Liver (tissue), 9 donors: ENCODE measurements around the gene USH1G. TPM values are rescaled to one million over a fixed set of nuclear protein-coding genes. Genes with fewer than 3 reads are reported as not detected.

ENCODE experiments used
- DNase-seq: peaks from one replicate; pipeline ENCODE4 v3.0.0-alpha.2; 2017; ENCODE audit warnings: low spot score
- H3K27ac ChIP-seq, 2 donors: one replicate each; pipeline ENCODE4 v1.7.0; 2013; ENCODE audit warnings: inconsistent platforms in 2 of 2, low read length in 2 of 2, control low read depth in 1 of 2, low read depth in 1 of 2, mild to moderate bottlenecking in 1 of 2
- H3K27me3 ChIP-seq, 4 donors: one replicate each; pipeline versions ENCODE4 v1.6.1 to v1.7.0; 2013; ENCODE audit warnings: low read length in 3 of 4, inconsistent platforms in 1 of 4, mild to moderate bottlenecking in 1 of 4, moderate library complexity in 1 of 4; ENCODE audit not compliant: control insufficient read depth in 4 of 4, insufficient read depth in 4 of 4
- H3K36me3 ChIP-seq, 4 donors: one replicate each; pipeline versions ENCODE4 v1.6.1 to v1.7.0; 2013; ENCODE audit warnings: low read length in 3 of 4, mild to moderate bottlenecking in 3 of 4, low read depth in 1 of 4, moderate library complexity in 1 of 4; ENCODE audit not compliant: control insufficient read depth in 4 of 4, insufficient read depth in 3 of 4
- H3K4me1 ChIP-seq, 4 donors: one replicate each; pipeline versions ENCODE4 v1.6.1 to v1.7.0; 2013; ENCODE audit warnings: low read length in 3 of 4, mild to moderate bottlenecking in 3 of 4, moderate library complexity in 1 of 4; ENCODE audit not compliant: control insufficient read depth in 4 of 4, insufficient read depth in 4 of 4
- H3K4me3 ChIP-seq, 3 donors: one replicate each; pipeline versions ENCODE4 v1.6.1 to v1.7.0; 2013; ENCODE audit warnings: low read length in 3 of 3, control low read depth in 1 of 3, low read depth in 1 of 3, mild to moderate bottlenecking in 1 of 3
- H3K9ac ChIP-seq, 2 donors: one replicate each; pipeline ENCODE4 v1.7.0; 2013; ENCODE audit warnings: low read length in 2 of 2, mild to moderate bottlenecking in 2 of 2, moderate library complexity in 2 of 2, control low read depth in 1 of 2, low read depth in 1 of 2
- H3K9me3 ChIP-seq, 4 donors: one replicate each; pipeline versions ENCODE4 v1.6.1 to v1.7.0; 2013; ENCODE audit warnings: low read length in 3 of 4; ENCODE audit not compliant: control insufficient read depth in 4 of 4
- ATF3 ChIP-seq: IDR thresholded peaks from 2 replicates; pipeline ENCODE4 v1.6.1; 2016; ENCODE audit warnings: antibody characterized with exemption
- CTCF ChIP-seq: fragments of 150-350 bp; IDR thresholded peaks from 2 replicates; pipeline ENCODE4 v1.5.1; 2017; ENCODE audit warnings: improper control_type of control experiment, low read depth, low read length; ENCODE audit not compliant: missing input control
- EGR1 ChIP-seq, 2 donors: IDR thresholded peaks; 2 replicates each; pipeline ENCODE4 v1.6.1; 2016 to 2018; ENCODE audit warnings: antibody characterized with exemption in 2 of 2, low read depth in 2 of 2
- FOXA1 ChIP-seq: IDR thresholded peaks from 2 replicates; pipeline ENCODE4 v1.6.1; 2016; ENCODE audit warnings: antibody characterized with exemption
- FOXA2 ChIP-seq: IDR thresholded peaks from 2 replicates; pipeline ENCODE4 v1.6.1; 2016; ENCODE audit warnings: antibody characterized with exemption
- GABPA ChIP-seq, 2 donors: IDR thresholded peaks in 1 of 2; conservative IDR thresholded peaks in 1 of 2; 2 replicates each; pipeline ENCODE4 v1.6.1; 2016; ENCODE audit warnings: antibody characterized with exemption in 2 of 2, mild to moderate bottlenecking in 1 of 2, moderate library complexity in 1 of 2
- HNF4A ChIP-seq, 2 donors: conservative IDR thresholded peaks; 2 replicates each; pipeline ENCODE4 v1.6.1; 2016; ENCODE audit warnings: antibody characterized with exemption in 2 of 2, mild to moderate bottlenecking in 2 of 2
- HNF4G ChIP-seq: IDR thresholded peaks from 2 replicates; pipeline ENCODE4 v1.6.1; 2016; ENCODE audit warnings: antibody characterized with exemption
- JUND ChIP-seq, 2 donors: IDR thresholded peaks; 2 replicates each; pipeline ENCODE4 v1.6.1; 2016; ENCODE audit warnings: antibody characterized with exemption in 2 of 2
- NR2F2 ChIP-seq: IDR thresholded peaks from 2 replicates; pipeline ENCODE4 v1.6.1; 2016; ENCODE audit warnings: antibody characterized with exemption
- REST ChIP-seq: IDR thresholded peaks from 2 replicates; pipeline ENCODE4 v1.6.1; 2016; ENCODE audit warnings: antibody characterized with exemption, mild to moderate bottlenecking
- RXRA ChIP-seq, 2 donors: IDR thresholded peaks; 2 replicates each; pipeline ENCODE4 v1.6.1; 2017 to 2018; ENCODE audit warnings: antibody characterized with exemption in 2 of 2, mild to moderate bottlenecking in 1 of 2
- SP1 ChIP-seq: IDR thresholded peaks from 2 replicates; pipeline ENCODE4 v1.6.1; 2018; ENCODE audit warnings: antibody characterized with exemption, mild to moderate bottlenecking
- YY1 ChIP-seq: IDR thresholded peaks from 2 replicates; pipeline ENCODE4 v1.6.1; 2016; ENCODE audit warnings: antibody characterized with exemption, mild to moderate bottlenecking
- ZBTB33 ChIP-seq: IDR thresholded peaks from 2 replicates; pipeline ENCODE4 v1.6.1; 2016; ENCODE audit warnings: antibody characterized with exemption
- WGBS: extraction: QIAGEN DNeasy Blood & Tissue Kit; methylation state at CpG from one replicate; pipeline ENCODE4 v1.1.7; 2013; 5-methylcytosine and 5-hydroxymethylcytosine counted together
- polyA plus RNA-seq, 2 donors: library from polyadenylated mRNA; stranded (reverse) in 1 of 2; unstranded in 1 of 2; fragments of 200-250 nt in 1 of 2; fragments of >200 nt in 1 of 2; fragmentation: Nextera tagmentation in 1 of 2; extraction: Ambion mirVana in 1 of 2; gene quantifications; one replicate each; pipeline versions ENCODE4 v1.2.1 to v1.2.3, GENCODE V29; 2013 to 2015
- total RNA-seq, 2 donors: library from RNA; depleted of rRNA; stranded (reverse); fragments of >200 nt; gene quantifications; one replicate each; pipeline ENCODE4 v1.2.3, GENCODE V29; 2014
- donor health status: healthy.
- donor health status: healthy.
- donor health status: healthy.
- donor health status: healthy.
- donor health status: healthy.

Gene USH1G
- total and polyA plus RNA-seq, 4 donors = under 0.01 TPM; not detected in 3

- no peaks in the 10 kb centered on the region for H3K27me3 ChIP-seq
- DNase-seq = no peak
- TF ChIP-seq FOXA1 (no peak), HNF4G (no peak)
These were observed 44.4 kb downstream of the USH1G start for GRCh38 chr17:74878658-74879057.

GRCh38 chr17:74877592-74878548 lies 45.2 kb downstream of the USH1G start:
- no peak overlapping the region for H3K27ac ChIP-seq

More at GRCh38 chr17:74878658-74879057, 44.4 kb downstream of the USH1G start:
- Histone ChIP-seq H3K27ac (no peak overlapping the region), H3K4me1 (peaks cover 4 to 8% (median 6%) of the 10 kb centered on the region in 4 donors), H3K9ac (no peak overlapping the region), H3K4me3 (no peak overlapping the region), H3K36me3 (no peaks in the 10 kb centered on the region), H3K9me3 (no peaks in the 10 kb centered on the region)
- WGBS = 83% methylated on average over 2 of the region's 2 CpGs

More at GRCh38 chr17:74877592-74878548, 45.2 kb downstream of the USH1G start:
- Histone ChIP-seq H3K27me3 (no peaks in the 10 kb centered on the region), H3K36me3 (no peaks in the 10 kb centered on the region), H3K4me1 (peaks cover 5 to 9% (median 6%) of the 10 kb centered on the region in 4 donors), H3K9me3 (no peaks in the 10 kb centered on the region), H3K9ac (no peak overlapping the region), H3K4me3 (no peak overlapping the region)
- DNase-seq = no peak
- TF ChIP-seq EGR1 (IDR thresholded peaks at IDR 0.05; ENCODE audit: low read depth in 2 of 2) = no peak
- no peak for TF ChIP-seq SP1
- no peak for TF ChIP-seq ZBTB33
- no peak for TF ChIP-seq REST
- no peak for TF ChIP-seq HNF4A (conservative IDR thresholded peaks at IDR 0.05)
- TF ChIP-seq GABPA (IDR thresholded peaks at IDR 0.05 in 1 of 2, conservative IDR thresholded peaks at IDR 0.05 in 1 of 2) = no peak
- TF ChIP-seq NR2F2 = no peak
- no peak for TF ChIP-seq RXRA (IDR thresholded peaks at IDR 0.05)
- no peak for TF ChIP-seq ATF3
- TF ChIP-seq FOXA2 = no peak
- no peak for TF ChIP-seq CTCF
- TF ChIP-seq JUND (IDR thresholded peaks at IDR 0.05) = no peak
- no peak for TF ChIP-seq YY1
- 64% methylated on average over 19 of the region's 19 CpGs for WGBS
